ENCODE results near the gene WHRN. TPM values are rescaled to one million over a fixed set of nuclear protein-coding genes. Genes with fewer than 3 reads are reported as not detected.

WHRN gene
- total and polyA plus RNA-seq, 2 experiments from 2014 or later = 8.3 to 8.9 TPM

DNA sequence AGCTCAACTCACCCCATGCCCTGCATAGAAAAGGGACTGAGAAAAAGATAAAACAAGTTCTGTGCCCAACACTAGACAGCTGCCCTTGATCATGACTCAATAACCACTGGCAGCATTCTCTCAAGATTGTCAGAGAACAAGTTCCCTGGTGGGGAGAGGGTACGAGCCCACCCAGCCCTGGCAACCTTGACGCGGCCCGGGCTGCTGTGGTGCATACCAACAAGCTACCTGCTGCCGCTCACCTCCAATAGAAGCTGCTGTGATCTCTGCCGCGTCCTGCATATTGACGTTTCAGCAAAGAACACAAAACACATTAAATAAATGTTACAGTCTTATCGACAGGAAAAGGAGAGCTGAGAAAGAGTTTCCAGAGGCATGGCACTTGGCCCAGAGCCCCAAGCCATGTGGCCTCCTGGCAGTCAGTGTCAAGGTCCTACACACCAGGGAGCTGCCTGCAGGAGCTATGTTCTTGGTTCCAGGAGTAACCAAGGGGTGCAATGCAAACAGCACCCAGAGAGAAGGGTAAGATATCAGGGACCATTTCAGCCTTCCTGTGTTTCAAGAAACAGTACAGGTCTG is 28.3 kb downstream of the WHRN start:
- no peak overlapping the region for H3K4me3 Mint-ChIP-seq
- H3K27me3 ChIP-seq (ENCODE audit: insufficient read depth) = no peaks in the 10 kb centered on the region
- no peak overlapping the region for H2AFZ ChIP-seq
- H3K9me2 ChIP-seq (ENCODE audit: insufficient read depth) = no peaks in the 10 kb centered on the region
- H3F3A ChIP-seq (replicated peaks; ENCODE audit: low read depth) = no peaks in the 10 kb centered on the region
- no peak overlapping the region for H3K27ac ChIP-seq (ENCODE audit: low read depth)
- no peaks in the 10 kb centered on the region for H3K4me1 ChIP-seq (ENCODE audit: insufficient read depth)
- no peaks in the 10 kb centered on the region for H3K9me3 Mint-ChIP-seq
- ATAC-seq (no peak), DNase-seq (ENCODE audit: low spot score) (no peak)
- no peak overlapping the region for H3K27ac Mint-ChIP-seq
- H3K36me3 Mint-ChIP-seq (ENCODE audit: low read depth) = no peaks in the 10 kb centered on the region; the same call in 1 of the 3 replicates
- H4K20me1 ChIP-seq (replicated peaks; ENCODE audit: insufficient read depth) = no peaks in the 10 kb centered on the region
- no peaks in the 10 kb centered on the region for H3K79me2 ChIP-seq (replicated peaks; ENCODE audit: insufficient read depth)
- peaks cover 12% of the 10 kb centered on the region for H3K4me1 Mint-ChIP-seq
- H3K4me3 ChIP-seq = no peak overlapping the region
- H3K27me3 Mint-ChIP-seq (ENCODE audit: insufficient read depth, low read depth, poor library complexity) = peaks cover 8% of the 10 kb centered on the region
- no peak overlapping the region for H3K4me2 ChIP-seq
- TF ChIP-seq, protein P1, sequence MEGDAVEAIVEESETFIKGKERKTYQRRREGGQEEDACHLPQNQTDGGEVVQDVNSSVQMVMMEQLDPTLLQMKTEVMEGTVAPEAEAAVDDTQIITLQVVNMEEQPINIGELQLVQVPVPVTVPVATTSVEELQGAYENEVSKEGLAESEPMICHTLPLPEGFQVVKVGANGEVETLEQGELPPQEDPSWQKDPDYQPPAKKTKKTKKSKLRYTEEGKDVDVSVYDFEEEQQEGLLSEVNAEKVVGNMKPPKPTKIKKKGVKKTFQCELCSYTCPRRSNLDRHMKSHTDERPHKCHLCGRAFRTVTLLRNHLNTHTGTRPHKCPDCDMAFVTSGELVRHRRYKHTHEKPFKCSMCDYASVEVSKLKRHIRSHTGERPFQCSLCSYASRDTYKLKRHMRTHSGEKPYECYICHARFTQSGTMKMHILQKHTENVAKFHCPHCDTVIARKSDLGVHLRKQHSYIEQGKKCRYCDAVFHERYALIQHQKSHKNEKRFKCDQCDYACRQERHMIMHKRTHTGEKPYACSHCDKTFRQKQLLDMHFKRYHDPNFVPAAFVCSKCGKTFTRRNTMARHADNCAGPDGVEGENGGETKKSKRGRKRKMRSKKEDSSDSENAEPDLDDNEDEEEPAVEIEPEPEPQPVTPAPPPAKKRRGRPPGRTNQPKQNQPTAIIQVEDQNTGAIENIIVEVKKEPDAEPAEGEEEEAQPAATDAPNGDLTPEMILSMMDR (conservative IDR thresholded peaks at IDR 0.05; ENCODE audit: low read depth in 2 of 2) = no peak
- TF ChIP-seq, protein P2, sequence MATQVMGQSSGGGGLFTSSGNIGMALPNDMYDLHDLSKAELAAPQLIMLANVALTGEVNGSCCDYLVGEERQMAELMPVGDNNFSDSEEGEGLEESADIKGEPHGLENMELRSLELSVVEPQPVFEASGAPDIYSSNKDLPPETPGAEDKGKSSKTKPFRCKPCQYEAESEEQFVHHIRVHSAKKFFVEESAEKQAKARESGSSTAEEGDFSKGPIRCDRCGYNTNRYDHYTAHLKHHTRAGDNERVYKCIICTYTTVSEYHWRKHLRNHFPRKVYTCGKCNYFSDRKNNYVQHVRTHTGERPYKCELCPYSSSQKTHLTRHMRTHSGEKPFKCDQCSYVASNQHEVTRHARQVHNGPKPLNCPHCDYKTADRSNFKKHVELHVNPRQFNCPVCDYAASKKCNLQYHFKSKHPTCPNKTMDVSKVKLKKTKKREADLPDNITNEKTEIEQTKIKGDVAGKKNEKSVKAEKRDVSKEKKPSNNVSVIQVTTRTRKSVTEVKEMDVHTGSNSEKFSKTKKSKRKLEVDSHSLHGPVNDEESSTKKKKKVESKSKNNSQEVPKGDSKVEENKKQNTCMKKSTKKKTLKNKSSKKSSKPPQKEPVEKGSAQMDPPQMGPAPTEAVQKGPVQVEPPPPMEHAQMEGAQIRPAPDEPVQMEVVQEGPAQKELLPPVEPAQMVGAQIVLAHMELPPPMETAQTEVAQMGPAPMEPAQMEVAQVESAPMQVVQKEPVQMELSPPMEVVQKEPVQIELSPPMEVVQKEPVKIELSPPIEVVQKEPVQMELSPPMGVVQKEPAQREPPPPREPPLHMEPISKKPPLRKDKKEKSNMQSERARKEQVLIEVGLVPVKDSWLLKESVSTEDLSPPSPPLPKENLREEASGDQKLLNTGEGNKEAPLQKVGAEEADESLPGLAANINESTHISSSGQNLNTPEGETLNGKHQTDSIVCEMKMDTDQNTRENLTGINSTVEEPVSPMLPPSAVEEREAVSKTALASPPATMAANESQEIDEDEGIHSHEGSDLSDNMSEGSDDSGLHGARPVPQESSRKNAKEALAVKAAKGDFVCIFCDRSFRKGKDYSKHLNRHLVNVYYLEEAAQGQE (IDR thresholded peaks at IDR 0.05; ENCODE audit: unreplicated experiment) = no peak
- no peak for TF ChIP-seq CREB1 (CRISPR knock-in tag; IDR thresholded peaks at IDR 0.05; ENCODE audit: low read depth)
- TF ChIP-seq POLR2AphosphoS5 (IDR thresholded peaks at IDR 0.05; ENCODE audit: low read depth) = no peak
- H3K36me3 ChIP-seq (ENCODE audit: insufficient read depth) = no peaks in the 10 kb centered on the region

DNA sequence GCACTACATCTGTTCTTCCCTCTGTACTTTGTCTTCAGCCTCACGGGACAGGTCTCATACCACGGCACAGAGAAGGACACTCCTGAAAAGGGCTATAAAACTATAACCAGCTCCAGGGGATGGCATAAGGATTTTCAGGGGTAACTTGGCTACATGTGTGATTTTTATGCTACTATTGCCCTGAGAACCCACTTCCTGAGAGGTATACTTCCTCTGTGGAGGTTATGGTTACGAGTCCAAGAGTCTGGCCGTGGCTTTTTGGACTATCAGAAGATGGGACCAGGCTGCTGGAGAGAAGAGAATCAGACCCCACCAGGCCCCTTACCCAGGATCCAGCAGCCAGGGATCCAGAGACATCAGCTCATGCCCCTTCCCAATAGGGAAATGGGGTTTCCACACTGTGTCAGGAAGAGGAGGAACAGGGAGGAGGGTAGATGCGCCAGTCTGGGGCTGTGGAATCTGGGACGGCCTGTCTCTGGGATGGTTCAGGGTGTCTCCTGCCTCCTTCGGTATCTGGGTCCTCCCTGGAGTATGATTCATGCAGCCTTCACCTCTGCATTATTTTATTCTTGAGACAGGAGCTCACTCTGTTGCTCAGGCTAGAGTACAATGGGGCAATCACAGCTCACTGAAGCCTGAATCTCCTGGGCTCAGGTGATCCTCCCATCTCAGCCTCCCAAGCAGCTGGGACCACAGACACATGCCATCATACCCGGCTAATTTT is 29.7 kb downstream of the WHRN start:
- Histone ChIP-seq H3K4me3 (no peak overlapping the region), H3K4me2 (no peak overlapping the region), H3K4me1 (ENCODE audit: insufficient read depth) (no peaks in the 10 kb centered on the region), H2AFZ (no peak overlapping the region), H3K9me2 (ENCODE audit: insufficient read depth) (no peaks in the 10 kb centered on the region), H3K27ac (ENCODE audit: low read depth) (no peak overlapping the region), H3K79me2 (replicated peaks; ENCODE audit: insufficient read depth) (no peaks in the 10 kb centered on the region), H3K36me3 (ENCODE audit: insufficient read depth) (no peaks in the 10 kb centered on the region), H4K20me1 (replicated peaks; ENCODE audit: insufficient read depth) (no peaks in the 10 kb centered on the region), H3F3A (replicated peaks; ENCODE audit: low read depth) (no peaks in the 10 kb centered on the region), H3K27me3 (ENCODE audit: insufficient read depth) (no peaks in the 10 kb centered on the region)
- Mint-ChIP-seq H3K9me3 (no peaks in the 10 kb centered on the region), H3K27ac (no peak overlapping the region), H3K4me1 (peaks cover 11% of the 10 kb centered on the region), H3K4me3 (no peak overlapping the region), H3K27me3 (ENCODE audit: insufficient read depth, low read depth, poor library complexity) (peaks cover 4% of the 10 kb centered on the region), H3K36me3 (ENCODE audit: low read depth) (no peaks in the 10 kb centered on the region; the same call in 1 of the 3 replicates)
- no peak for DNase-seq (ENCODE audit: low spot score)
- ATAC-seq = no peak
- TF ChIP-seq, protein P1 (conservative IDR thresholded peaks at IDR 0.05; ENCODE audit: low read depth in 2 of 2) = no peak
- TF ChIP-seq POLR2AphosphoS5 (IDR thresholded peaks at IDR 0.05; ENCODE audit: low read depth) = no peak
- TF ChIP-seq ZNF331 (CRISPR knock-in tag; IDR thresholded peaks at IDR 0.05; ENCODE audit: low read depth) = no peak

Data from GM23338 (cell line).